Measurements from ENCODE around the gene CRYGA. TPM values are rescaled to one million over a fixed set of nuclear protein-coding genes. Genes with fewer than 3 reads are reported as not detected.

CRYGA gene
- total RNA-seq, 2 donors from 2014 or later, result not detected

DNA sequence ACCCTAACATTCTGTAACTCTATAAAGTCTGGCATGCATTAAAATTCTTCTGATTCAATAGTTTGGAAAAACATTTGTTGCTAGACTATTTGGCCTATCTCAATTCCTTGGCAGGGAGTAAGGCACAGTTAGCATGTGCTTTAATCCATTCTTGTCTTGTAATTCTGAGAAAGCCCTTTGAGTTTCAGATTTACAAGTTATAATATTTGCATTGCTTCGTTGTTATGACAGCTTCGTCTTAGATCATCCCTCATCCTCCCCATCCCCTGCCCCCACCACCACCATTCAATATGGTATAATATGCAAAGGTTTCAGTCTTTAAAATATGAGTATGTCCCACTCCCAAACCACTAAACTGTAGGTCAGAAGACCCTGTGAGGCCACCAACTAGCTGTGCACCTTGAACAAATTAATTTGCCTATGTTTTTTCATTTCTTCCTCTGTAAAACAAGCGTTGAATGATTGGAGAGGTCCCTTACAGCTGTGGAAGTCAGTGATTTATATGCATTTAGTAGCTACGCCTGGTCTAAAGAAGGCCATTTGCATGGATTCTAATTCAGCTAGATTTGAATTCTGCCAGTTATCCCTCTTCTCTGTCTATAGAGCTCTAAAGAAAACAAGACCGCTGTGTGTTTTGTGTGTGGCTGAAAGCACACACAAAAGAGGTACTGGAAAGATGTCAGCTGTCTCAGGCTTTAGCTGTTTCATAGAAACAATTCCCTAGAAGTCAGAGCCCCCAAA, 25.9 kb upstream of the CRYGA start:
- no peak for DNase-seq
- Histone ChIP-seq H3K27ac (no peak overlapping the region), H3K27me3 (no peaks in the 10 kb centered on the region), H3K36me3 (replicated peaks in 1 of 2; ENCODE audit: insufficient read depth in 1 of 2, low read depth in 2 of 2) (no peaks in the 10 kb centered on the region), H3K4me1 (no peaks in the 10 kb centered on the region), H3K9me3 (no peaks in the 10 kb centered on the region), H3K4me3 (no peak overlapping the region)
- WGBS, 2 donors, result 72 to 84% methylated on average over 5 of the region's 5 CpGs
- TF ChIP-seq, protein P1, sequence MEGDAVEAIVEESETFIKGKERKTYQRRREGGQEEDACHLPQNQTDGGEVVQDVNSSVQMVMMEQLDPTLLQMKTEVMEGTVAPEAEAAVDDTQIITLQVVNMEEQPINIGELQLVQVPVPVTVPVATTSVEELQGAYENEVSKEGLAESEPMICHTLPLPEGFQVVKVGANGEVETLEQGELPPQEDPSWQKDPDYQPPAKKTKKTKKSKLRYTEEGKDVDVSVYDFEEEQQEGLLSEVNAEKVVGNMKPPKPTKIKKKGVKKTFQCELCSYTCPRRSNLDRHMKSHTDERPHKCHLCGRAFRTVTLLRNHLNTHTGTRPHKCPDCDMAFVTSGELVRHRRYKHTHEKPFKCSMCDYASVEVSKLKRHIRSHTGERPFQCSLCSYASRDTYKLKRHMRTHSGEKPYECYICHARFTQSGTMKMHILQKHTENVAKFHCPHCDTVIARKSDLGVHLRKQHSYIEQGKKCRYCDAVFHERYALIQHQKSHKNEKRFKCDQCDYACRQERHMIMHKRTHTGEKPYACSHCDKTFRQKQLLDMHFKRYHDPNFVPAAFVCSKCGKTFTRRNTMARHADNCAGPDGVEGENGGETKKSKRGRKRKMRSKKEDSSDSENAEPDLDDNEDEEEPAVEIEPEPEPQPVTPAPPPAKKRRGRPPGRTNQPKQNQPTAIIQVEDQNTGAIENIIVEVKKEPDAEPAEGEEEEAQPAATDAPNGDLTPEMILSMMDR (IDR thresholded peaks at IDR 0.05), result no peak
- TF ChIP-seq POLR2A (IDR thresholded peaks at IDR 0.05), result no peak
- ATAC-seq, result no peak
- intact Hi-C loops (cut with DNase I), result no loop called here

DNA sequence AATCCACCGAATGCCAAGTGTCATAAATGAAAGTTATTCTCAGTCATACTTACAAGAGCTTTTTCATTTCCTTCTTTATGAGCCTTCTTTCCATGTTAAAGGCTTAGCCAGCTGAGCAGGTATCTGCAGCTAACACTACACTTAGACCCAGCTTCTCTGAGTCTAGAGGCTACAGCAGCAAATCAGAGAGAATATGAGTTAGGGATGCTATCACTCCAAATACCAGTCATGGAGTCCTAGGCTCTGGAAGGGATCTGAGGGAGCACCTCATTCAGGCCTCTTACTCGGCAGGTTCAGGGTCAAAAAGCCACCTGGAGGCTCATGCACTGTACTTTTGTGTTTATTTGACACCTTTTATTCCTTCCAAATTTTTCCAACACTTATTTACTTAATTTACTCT, 23.5 kb upstream of the CRYGA start:
- H3K27me3 ChIP-seq, result no peaks in the 10 kb centered on the region
- 68 to 85% methylated on average over 2 of the region's 2 CpGs for WGBS, 2 donors
- DNase-seq (no peak), ATAC-seq (no peak)
- no peaks in the 10 kb centered on the region for H3K4me1 ChIP-seq
- H3K36me3 ChIP-seq (replicated peaks in 1 of 2; ENCODE audit: insufficient read depth in 1 of 2, low read depth in 2 of 2), result no peaks in the 10 kb centered on the region
- no peak for TF ChIP-seq POLR2A (IDR thresholded peaks at IDR 0.05)
- TF ChIP-seq, protein P1 (IDR thresholded peaks at IDR 0.05), result no peak
- intact Hi-C loops (cut with DNase I), result no loop called here
- no peak overlapping the region for H3K27ac ChIP-seq
- H3K4me3 ChIP-seq, result no peak overlapping the region
- no peaks in the 10 kb centered on the region for H3K9me3 ChIP-seq

DNA sequence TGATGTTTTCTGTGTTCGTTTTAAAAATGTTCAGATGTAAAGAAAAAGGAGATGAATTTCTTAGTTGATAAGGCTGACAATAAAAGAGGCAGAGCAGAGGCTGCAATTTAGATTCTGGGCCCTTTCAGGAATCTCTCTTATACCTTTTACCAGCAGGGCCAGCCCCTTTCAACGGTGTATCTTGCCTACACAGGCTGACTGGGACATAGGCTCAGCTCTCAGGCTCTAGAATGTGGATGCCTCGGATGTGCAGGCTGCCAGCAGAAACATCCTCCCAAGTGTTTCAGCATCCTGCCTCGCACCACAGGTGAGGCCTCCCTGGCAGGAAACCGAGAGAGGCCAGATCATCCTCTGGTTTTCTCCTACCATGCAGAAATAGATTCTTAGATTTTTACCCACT, 23.1 kb upstream of the CRYGA start:
- Histone ChIP-seq H3K27ac (no peak overlapping the region), H3K9me3 (no peaks in the 10 kb centered on the region), H3K27me3 (no peaks in the 10 kb centered on the region), H3K36me3 (replicated peaks in 1 of 2; ENCODE audit: insufficient read depth in 1 of 2, low read depth in 2 of 2) (no peaks in the 10 kb centered on the region), H3K4me1 (no peaks in the 10 kb centered on the region), H3K4me3 (no peak overlapping the region)
- TF ChIP-seq, protein P1 (IDR thresholded peaks at IDR 0.05), result no peak
- TF ChIP-seq POLR2A (IDR thresholded peaks at IDR 0.05), result no peak
- 47 to 68% methylated on average over 5 of the region's 5 CpGs for WGBS, 2 donors
- intact Hi-C loops (cut with DNase I), result no loop called here
- ATAC-seq (no peak), DNase-seq (no peak)

DNA sequence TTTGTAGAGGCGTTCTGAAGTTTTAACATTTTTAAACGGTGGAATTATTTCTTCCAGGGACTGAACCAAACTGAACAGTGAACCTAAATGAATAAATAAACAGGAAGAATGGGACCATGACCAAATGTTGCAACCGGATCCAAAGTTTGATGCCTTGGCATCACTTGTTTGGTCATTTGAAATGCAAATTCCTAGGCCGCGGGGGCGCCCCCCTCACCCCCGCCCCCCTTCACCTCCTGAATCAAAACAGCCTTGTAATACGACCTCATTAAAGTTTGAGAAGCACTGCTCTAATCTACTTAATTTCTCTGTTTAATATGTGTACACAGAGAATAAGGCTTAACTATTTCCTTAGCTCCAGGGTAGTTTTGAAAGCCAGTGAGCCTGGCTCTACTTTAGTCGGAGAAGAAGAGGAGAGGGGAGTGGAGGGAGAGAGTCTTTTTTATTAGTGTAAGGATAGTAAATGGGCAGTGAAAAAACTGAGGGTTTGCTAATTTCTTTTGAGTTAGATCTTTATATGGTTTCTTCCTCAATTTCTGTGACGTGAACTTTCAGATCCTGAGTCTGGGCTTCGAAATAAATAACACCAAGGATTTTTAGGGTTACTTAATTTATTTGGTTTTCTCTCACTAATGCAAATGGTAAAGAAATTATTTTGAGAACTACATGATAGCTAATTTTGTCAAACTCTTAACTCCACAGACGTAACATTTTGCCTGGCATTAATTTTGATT, 20.8 kb upstream of the CRYGA start:
- no peak for DNase-seq

More for the DNA sequence above, 20.8 kb upstream of the CRYGA start:
- no peaks in the 10 kb centered on the region for H3K4me1 ChIP-seq
- no peak for ATAC-seq
- no peak for TF ChIP-seq POLR2A (IDR thresholded peaks at IDR 0.05)
- TF ChIP-seq, protein P1 (IDR thresholded peaks at IDR 0.05), result no peak
- H3K4me3 ChIP-seq, result no peak overlapping the region
- no peaks in the 10 kb centered on the region for H3K9me3 ChIP-seq
- WGBS, 2 donors, result 32 to 34% methylated on average over 12 of the region's 12 CpGs
- H3K36me3 ChIP-seq (replicated peaks in 1 of 2; ENCODE audit: insufficient read depth in 1 of 2, low read depth in 2 of 2), result no peaks in the 10 kb centered on the region
- no peak overlapping the region for H3K27ac ChIP-seq
- H3K27me3 ChIP-seq, result no peaks in the 10 kb centered on the region
- intact Hi-C loops (cut with DNase I), result no loop called here

All from body of pancreas (tissue), 4 donors.